Measurements from ENCODE around the gene FIGN. TPM values are rescaled to one million over a fixed set of nuclear protein-coding genes. Genes with fewer than 3 reads are reported as not detected.

The FIGN gene
- total RNA-seq, 1 experiment from 2014 or later = not detected

DNA sequence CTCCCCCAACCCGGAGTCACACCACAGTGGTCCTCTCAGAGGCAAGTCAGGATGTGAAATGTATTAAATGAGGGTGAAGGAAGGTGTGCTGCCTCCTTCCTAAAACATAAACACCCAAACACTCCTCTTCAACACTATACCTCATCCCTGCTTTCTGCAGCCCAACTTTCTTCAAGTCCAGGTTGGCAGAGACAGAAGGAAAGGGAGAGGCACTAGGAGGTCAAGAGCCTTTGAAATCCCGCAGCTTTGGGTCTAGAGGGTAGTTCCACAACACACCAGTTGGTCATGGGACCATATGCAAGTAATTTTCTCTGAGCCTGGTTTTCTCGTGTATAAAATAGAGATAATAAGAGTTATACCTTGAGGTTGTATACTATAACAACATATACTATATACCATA, 38.4 kb downstream of the FIGN start:
- Mint-ChIP-seq H3K27ac (ENCODE audit: unreplicated experiment) (no peak overlapping the region), H3K9me3 (ENCODE audit: unreplicated experiment) (no peaks in the 10 kb centered on the region), H3K4me1 (ENCODE audit: low read depth, unreplicated experiment) (peaks cover 7% of the 10 kb centered on the region), H3K27me3 (ENCODE audit: insufficient read depth, unreplicated experiment) (no peaks in the 10 kb centered on the region), H3K4me3 (ENCODE audit: unreplicated experiment) (no peak overlapping the region), H3K36me3 (ENCODE audit: insufficient read depth, unreplicated experiment) (no peaks in the 10 kb centered on the region)
- ChIA-PET POLR2A (no interaction called here), CTCF (no interaction called here)
- TF ChIP-seq, protein P1, sequence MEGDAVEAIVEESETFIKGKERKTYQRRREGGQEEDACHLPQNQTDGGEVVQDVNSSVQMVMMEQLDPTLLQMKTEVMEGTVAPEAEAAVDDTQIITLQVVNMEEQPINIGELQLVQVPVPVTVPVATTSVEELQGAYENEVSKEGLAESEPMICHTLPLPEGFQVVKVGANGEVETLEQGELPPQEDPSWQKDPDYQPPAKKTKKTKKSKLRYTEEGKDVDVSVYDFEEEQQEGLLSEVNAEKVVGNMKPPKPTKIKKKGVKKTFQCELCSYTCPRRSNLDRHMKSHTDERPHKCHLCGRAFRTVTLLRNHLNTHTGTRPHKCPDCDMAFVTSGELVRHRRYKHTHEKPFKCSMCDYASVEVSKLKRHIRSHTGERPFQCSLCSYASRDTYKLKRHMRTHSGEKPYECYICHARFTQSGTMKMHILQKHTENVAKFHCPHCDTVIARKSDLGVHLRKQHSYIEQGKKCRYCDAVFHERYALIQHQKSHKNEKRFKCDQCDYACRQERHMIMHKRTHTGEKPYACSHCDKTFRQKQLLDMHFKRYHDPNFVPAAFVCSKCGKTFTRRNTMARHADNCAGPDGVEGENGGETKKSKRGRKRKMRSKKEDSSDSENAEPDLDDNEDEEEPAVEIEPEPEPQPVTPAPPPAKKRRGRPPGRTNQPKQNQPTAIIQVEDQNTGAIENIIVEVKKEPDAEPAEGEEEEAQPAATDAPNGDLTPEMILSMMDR (IDR thresholded peaks at IDR 0.05; ENCODE audit: insufficient read depth in 1 of 2, low read depth in 1 of 2, low read length in 1 of 2, severe bottlenecking in 1 of 2, unreplicated experiment in 1 of 2) = no peak
- Histone ChIP-seq H3K36me3 (ENCODE audit: control insufficient read depth, insufficient read depth, low read length) (no peaks in the 10 kb centered on the region), H3K4me1 (peaks cover 8% of the 10 kb centered on the region), H3K27me3 (replicated peaks; ENCODE audit: control insufficient read depth, insufficient read depth, low read length) (no peaks in the 10 kb centered on the region), H3K4me3 (ENCODE audit: low read depth, low read length) (no peak overlapping the region), H3K9me3 (no peaks in the 10 kb centered on the region)
- DNase-seq = no peak
- BruUV-seq (replicated peaks) = no TSS peak
- intact Hi-C loops (cut with micrococcal nuclease; ENCODE audit: unreplicated experiment) = no loop called here

GRCh38 chr2:163693484-163693883, 42.3 kb downstream of the FIGN start:
- Mint-ChIP-seq H3K4me1 (ENCODE audit: low read depth, unreplicated experiment) (no peaks in the 10 kb centered on the region), H3K36me3 (ENCODE audit: insufficient read depth, unreplicated experiment) (no peaks in the 10 kb centered on the region), H3K9me3 (ENCODE audit: unreplicated experiment) (no peaks in the 10 kb centered on the region), H3K27ac (ENCODE audit: unreplicated experiment) (no peak overlapping the region), H3K4me3 (ENCODE audit: unreplicated experiment) (no peak overlapping the region), H3K27me3 (ENCODE audit: insufficient read depth, unreplicated experiment) (no peaks in the 10 kb centered on the region)
- Histone ChIP-seq H3K27me3 (replicated peaks; ENCODE audit: control insufficient read depth, insufficient read depth, low read length) (no peaks in the 10 kb centered on the region), H3K36me3 (ENCODE audit: control insufficient read depth, insufficient read depth, low read length) (no peaks in the 10 kb centered on the region), H3K4me3 (ENCODE audit: low read depth, low read length) (no peak overlapping the region), H3K4me1 (no peaks in the 10 kb centered on the region), H3K9me3 (no peaks in the 10 kb centered on the region)
- BruUV-seq (replicated peaks) = no TSS peak
- intact Hi-C loops (cut with micrococcal nuclease; ENCODE audit: unreplicated experiment) = no loop called here
- ChIA-PET CTCF (interaction anchor here (0.6 kb wide), 1 partner anchor 8 kb away, joined by 3 read pairs; no protein-coding TSS in a partner anchor), POLR2A (no interaction called here)
- TF ChIP-seq, protein P1 (IDR thresholded peaks at IDR 0.05; ENCODE audit: insufficient read depth in 1 of 2, low read depth in 1 of 2, low read length in 1 of 2, severe bottlenecking in 1 of 2, unreplicated experiment in 1 of 2) = no peak
- DNase-seq = no peak

- H3K27ac Mint-ChIP-seq (ENCODE audit: unreplicated experiment) = no peak overlapping the region
- no peaks in the 10 kb centered on the region for H3K36me3 Mint-ChIP-seq (ENCODE audit: insufficient read depth, unreplicated experiment)
- no peaks in the 10 kb centered on the region for H3K9me3 Mint-ChIP-seq (ENCODE audit: unreplicated experiment)
- H3K4me3 ChIP-seq (ENCODE audit: low read depth, low read length) = no peak overlapping the region
- no peaks in the 10 kb centered on the region for H3K36me3 ChIP-seq (ENCODE audit: control insufficient read depth, insufficient read depth, low read length)
- no peaks in the 10 kb centered on the region for H3K4me1 ChIP-seq
- no peak for DNase-seq
- no peaks in the 10 kb centered on the region for H3K4me1 Mint-ChIP-seq (ENCODE audit: low read depth, unreplicated experiment)
- no peaks in the 10 kb centered on the region for H3K27me3 ChIP-seq (replicated peaks; ENCODE audit: control insufficient read depth, insufficient read depth, low read length)
- BruUV-seq (replicated peaks) = no TSS peak
- ChIA-PET POLR2A (no interaction called here), CTCF (no interaction called here)
- intact Hi-C loops (cut with micrococcal nuclease; ENCODE audit: unreplicated experiment) = no loop called here
- TF ChIP-seq, protein P1 (IDR thresholded peaks at IDR 0.05; ENCODE audit: insufficient read depth in 1 of 2, low read depth in 1 of 2, low read length in 1 of 2, severe bottlenecking in 1 of 2, unreplicated experiment in 1 of 2) = no peak
- H3K27me3 Mint-ChIP-seq (ENCODE audit: insufficient read depth, unreplicated experiment) = no peaks in the 10 kb centered on the region
- no peak overlapping the region for H3K4me3 Mint-ChIP-seq (ENCODE audit: unreplicated experiment)
- H3K9me3 ChIP-seq = no peaks in the 10 kb centered on the region
Measured at GRCh38 chr2:163692611-163693482, 43.0 kb downstream of the FIGN start.
